Measurements from ENCODE around the gene CHRM4.

DNA sequence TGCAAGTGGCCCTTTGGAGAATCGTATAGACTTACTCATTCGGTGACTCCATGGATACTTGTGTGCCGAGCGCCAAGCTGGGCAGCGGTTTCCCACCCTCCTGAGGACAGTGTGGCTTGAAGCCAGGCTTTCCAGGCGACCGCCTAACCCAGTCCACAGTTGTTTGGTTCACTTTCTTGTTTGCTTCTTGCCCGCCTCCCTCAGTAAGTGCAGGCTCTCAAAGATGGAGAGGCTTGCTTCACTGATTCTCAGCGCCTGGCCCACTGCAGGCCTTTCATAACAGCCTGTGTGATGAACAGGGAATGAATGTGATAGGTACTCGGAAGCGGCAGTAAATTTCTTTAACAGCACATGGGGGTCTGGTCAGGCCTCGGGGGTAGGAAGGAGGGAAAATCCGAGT, 21.3 kb downstream of the CHRM4 start:
- TF ChIP-seq, protein P1, sequence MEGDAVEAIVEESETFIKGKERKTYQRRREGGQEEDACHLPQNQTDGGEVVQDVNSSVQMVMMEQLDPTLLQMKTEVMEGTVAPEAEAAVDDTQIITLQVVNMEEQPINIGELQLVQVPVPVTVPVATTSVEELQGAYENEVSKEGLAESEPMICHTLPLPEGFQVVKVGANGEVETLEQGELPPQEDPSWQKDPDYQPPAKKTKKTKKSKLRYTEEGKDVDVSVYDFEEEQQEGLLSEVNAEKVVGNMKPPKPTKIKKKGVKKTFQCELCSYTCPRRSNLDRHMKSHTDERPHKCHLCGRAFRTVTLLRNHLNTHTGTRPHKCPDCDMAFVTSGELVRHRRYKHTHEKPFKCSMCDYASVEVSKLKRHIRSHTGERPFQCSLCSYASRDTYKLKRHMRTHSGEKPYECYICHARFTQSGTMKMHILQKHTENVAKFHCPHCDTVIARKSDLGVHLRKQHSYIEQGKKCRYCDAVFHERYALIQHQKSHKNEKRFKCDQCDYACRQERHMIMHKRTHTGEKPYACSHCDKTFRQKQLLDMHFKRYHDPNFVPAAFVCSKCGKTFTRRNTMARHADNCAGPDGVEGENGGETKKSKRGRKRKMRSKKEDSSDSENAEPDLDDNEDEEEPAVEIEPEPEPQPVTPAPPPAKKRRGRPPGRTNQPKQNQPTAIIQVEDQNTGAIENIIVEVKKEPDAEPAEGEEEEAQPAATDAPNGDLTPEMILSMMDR (conservative IDR thresholded peaks at IDR 0.05; ENCODE audit: low read length): no peak
- no peak for TF ChIP-seq EZH2phosphoT487 (IDR thresholded peaks at IDR 0.05; ENCODE audit: borderline replicate concordance, low read depth, low read length)
